HepG2 (cell line): Measurements from ENCODE around the gene PIGW. TPM values are rescaled to one million over a fixed set of nuclear protein-coding genes. Genes with fewer than 3 reads are reported as not detected.

Experiments used
- ASH2L ChIP-seq: fragments of 300-600, 200-600 bp; sonication (generic); IDR thresholded peaks from 2 replicates; pipeline ENCODE4 v1.7.0; 2017; ENCODE audit warnings: low read depth, mild to moderate bottlenecking, moderate library complexity, mixed read lengths, low read length; ENCODE audit not compliant: insufficient read length
- DPF2 ChIP-seq: sonication (generic); formaldehyde crosslinking; IDR thresholded peaks from 2 replicates; pipeline ENCODE4 v1.4.0; 2020; ENCODE audit warnings: mild to moderate bottlenecking, low read depth, missing genetic modification reagents, borderline replicate concordance
- EZH2 ChIP-seq: conservative IDR thresholded peaks from 2 replicates; pipeline ENCODE4 v1.6.1; 2012; ENCODE audit warnings: mild to moderate bottlenecking, low read depth, low read length, moderate library complexity
- FOXO1 ChIP-seq: sonication (generic); formaldehyde crosslinking; IDR thresholded peaks from 2 replicates; pipeline ENCODE4 v1.4.0; 2020; ENCODE audit warnings: missing genetic modification reagents
- MLLT10 ChIP-seq: sonication (generic); formaldehyde crosslinking; IDR thresholded peaks from 2 replicates; pipeline ENCODE4 v1.4.0; 2020; ENCODE audit warnings: missing genetic modification reagents
- PAF1 ChIP-seq: IDR thresholded peaks from 2 replicates; pipeline ENCODE4 v1.6.1; 2016; ENCODE audit warnings: missing genetic modification reagents, missing compliant biosample characterization
- SUZ12 ChIP-seq: fragments of 150-350 bp; IDR thresholded peaks from 2 replicates; pipeline ENCODE4 v1.6.1; 2014; ENCODE audit warnings: low read depth, low read length
- ZBTB20 ChIP-seq: sonication (generic); formaldehyde crosslinking; IDR thresholded peaks from 2 replicates; pipeline ENCODE4 v1.8.1; 2023; ENCODE audit warnings: missing genetic modification reagents, low read depth, mild to moderate bottlenecking, borderline replicate concordance
- ZNF180 ChIP-seq: sonication (generic); formaldehyde crosslinking; IDR thresholded peaks from 2 replicates; pipeline ENCODE4 v1.4.0; 2020; ENCODE audit warnings: low read depth, missing genetic modification reagents, borderline replicate concordance
- ZNF605 ChIP-seq: sonication (generic); formaldehyde crosslinking; IDR thresholded peaks from 2 replicates; pipeline ENCODE4 v1.8.0; 2022; ENCODE audit warnings: mild to moderate bottlenecking, missing genetic modification reagents
- ZNF615 ChIP-seq: sonication (generic); formaldehyde crosslinking; IDR thresholded peaks from 2 replicates; pipeline ENCODE4 v1.5.0; 2020; ENCODE audit warnings: mild to moderate bottlenecking, missing genetic modification reagents, borderline replicate concordance
- ZNF841 ChIP-seq: sonication (generic); formaldehyde crosslinking; IDR thresholded peaks from 2 replicates; pipeline ENCODE4 v1.8.1; 2023; ENCODE audit warnings: missing genetic modification reagents, borderline replicate concordance
- polyA plus RNA-seq, 8 experiments: library from polyadenylated mRNA; depleted of rRNA in 3 of 8; stranded (reverse) in 7 of 8; unstranded in 1 of 8; fragments of >200 nt; fragmentation: Illumina TruSeq in 4 of 8; extraction: Trizol in 4 of 8; gene quantifications; 2 replicates each; pipeline versions ENCODE4 v1.2.1 to v1.2.3, GENCODE V29; 2011 to 2016; ENCODE audit warnings: low read depth in 4 of 8, missing spikeins in 1 of 8, mixed read lengths in 1 of 8; ENCODE audit not compliant: insufficient read depth in 1 of 8
- total RNA-seq, 5 experiments: library from RNA; depleted of rRNA; stranded (reverse); fragments of >200 nt; fragmentation: Illumina TruSeq; extraction: Trizol; gene quantifications; 2 replicates each; pipeline ENCODE4 v1.2.3, GENCODE V29; 2016; ENCODE audit warnings: low read depth in 1 of 5
- TF ChIP-seq, protein P1 (sequence below): sonication (generic); formaldehyde crosslinking; IDR thresholded peaks from 2 replicates; pipeline ENCODE4 v1.8.0; 2022; ENCODE audit warnings: missing genetic modification reagents, mild to moderate bottlenecking, borderline replicate concordance
- TF ChIP-seq, protein P2 (sequence below): sonication (generic); formaldehyde crosslinking; IDR thresholded peaks from one replicate; pipeline ENCODE4 v1.5.1; 2020; ENCODE audit warnings: mild to moderate bottlenecking, missing genetic modification reagents; ENCODE audit errors: not compliant biosample characterization
- TF ChIP-seq, protein P3 (sequence below): sonication (generic); formaldehyde crosslinking; IDR thresholded peaks from 2 replicates; pipeline ENCODE4 v1.4.0; 2020; ENCODE audit warnings: mild to moderate bottlenecking, missing genetic modification reagents
- TF ChIP-seq, protein P4 (sequence below): sonication (generic); formaldehyde crosslinking; IDR thresholded peaks from 2 replicates; pipeline ENCODE4 v1.4.0; 2020; ENCODE audit warnings: low read depth, mild to moderate bottlenecking, missing genetic modification reagents

PIGW gene
- total and polyA plus RNA-seq, 2 of the 13 experiments (the other 11 are each of a cell fraction or from before 2014, with no cell fraction given): 9.0 to 24.0 TPM

DNA sequence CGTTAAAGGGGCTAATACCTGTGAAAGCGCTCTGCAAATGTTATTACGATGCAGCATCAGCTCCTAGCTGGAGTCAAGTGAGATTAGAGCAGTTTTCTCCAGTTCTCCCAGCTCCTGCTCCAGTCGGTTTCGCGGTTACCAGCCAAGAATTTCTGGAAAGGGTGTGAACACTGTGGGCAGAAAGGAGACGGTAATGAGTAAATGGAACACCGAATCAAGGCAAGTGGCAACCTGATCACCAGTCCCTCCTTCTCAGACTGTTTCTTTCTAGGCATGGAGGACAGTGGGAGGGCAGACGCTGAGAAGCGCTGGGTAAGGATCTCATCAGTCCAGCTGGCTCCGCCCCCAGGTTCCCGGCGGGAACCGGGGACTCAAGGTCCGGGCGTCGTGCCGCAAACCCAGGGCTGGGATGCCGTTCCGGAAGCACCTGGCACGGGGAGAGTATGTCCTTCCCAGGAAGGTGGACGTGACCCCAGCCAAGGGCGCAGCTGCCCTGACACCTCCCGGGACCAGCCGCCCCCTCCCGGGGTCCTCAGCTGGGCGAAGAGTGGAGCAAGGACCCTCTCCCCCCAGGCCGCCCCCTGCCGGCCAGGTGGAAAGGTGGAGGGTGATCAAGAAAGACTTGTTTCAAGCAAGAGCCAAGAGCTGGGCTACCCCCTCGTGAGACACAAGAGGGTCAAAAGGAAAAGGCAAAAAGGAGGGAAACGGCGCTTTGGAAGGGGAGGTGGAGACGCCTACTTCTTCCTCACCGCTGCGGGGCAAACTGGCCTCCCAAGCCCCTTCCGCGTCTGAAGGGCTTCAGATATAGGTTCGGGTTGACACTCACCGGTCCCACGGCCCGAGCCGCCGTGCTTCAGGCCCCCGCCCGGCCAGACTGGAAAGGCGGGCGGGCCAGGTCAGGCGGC lies 600 bp upstream of the PIGW start (continued):
- TF ChIP-seq ZNF605 (CRISPR knock-in tag): 0 out of 2 replicates have a peak, but pooled peaks have one; percentile 38
- no peak for TF ChIP-seq MLLT10 (CRISPR knock-in tag)
- no peak for TF ChIP-seq ZNF841 (CRISPR knock-in tag)
- TF ChIP-seq ZNF180 (CRISPR knock-in tag): no peak
- TF ChIP-seq DPF2 (CRISPR knock-in tag): no peak
- TF ChIP-seq, protein P1, sequence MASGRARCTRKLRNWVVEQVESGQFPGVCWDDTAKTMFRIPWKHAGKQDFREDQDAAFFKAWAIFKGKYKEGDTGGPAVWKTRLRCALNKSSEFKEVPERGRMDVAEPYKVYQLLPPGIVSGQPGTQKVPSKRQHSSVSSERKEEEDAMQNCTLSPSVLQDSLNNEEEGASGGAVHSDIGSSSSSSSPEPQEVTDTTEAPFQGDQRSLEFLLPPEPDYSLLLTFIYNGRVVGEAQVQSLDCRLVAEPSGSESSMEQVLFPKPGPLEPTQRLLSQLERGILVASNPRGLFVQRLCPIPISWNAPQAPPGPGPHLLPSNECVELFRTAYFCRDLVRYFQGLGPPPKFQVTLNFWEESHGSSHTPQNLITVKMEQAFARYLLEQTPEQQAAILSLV: no peak
- TF ChIP-seq PAF1: no peak
- no peak for TF ChIP-seq SUZ12
- TF ChIP-seq FOXO1: peak; percentile 53; the same call in 1 of the 2 replicates
- TF ChIP-seq, protein P2, sequence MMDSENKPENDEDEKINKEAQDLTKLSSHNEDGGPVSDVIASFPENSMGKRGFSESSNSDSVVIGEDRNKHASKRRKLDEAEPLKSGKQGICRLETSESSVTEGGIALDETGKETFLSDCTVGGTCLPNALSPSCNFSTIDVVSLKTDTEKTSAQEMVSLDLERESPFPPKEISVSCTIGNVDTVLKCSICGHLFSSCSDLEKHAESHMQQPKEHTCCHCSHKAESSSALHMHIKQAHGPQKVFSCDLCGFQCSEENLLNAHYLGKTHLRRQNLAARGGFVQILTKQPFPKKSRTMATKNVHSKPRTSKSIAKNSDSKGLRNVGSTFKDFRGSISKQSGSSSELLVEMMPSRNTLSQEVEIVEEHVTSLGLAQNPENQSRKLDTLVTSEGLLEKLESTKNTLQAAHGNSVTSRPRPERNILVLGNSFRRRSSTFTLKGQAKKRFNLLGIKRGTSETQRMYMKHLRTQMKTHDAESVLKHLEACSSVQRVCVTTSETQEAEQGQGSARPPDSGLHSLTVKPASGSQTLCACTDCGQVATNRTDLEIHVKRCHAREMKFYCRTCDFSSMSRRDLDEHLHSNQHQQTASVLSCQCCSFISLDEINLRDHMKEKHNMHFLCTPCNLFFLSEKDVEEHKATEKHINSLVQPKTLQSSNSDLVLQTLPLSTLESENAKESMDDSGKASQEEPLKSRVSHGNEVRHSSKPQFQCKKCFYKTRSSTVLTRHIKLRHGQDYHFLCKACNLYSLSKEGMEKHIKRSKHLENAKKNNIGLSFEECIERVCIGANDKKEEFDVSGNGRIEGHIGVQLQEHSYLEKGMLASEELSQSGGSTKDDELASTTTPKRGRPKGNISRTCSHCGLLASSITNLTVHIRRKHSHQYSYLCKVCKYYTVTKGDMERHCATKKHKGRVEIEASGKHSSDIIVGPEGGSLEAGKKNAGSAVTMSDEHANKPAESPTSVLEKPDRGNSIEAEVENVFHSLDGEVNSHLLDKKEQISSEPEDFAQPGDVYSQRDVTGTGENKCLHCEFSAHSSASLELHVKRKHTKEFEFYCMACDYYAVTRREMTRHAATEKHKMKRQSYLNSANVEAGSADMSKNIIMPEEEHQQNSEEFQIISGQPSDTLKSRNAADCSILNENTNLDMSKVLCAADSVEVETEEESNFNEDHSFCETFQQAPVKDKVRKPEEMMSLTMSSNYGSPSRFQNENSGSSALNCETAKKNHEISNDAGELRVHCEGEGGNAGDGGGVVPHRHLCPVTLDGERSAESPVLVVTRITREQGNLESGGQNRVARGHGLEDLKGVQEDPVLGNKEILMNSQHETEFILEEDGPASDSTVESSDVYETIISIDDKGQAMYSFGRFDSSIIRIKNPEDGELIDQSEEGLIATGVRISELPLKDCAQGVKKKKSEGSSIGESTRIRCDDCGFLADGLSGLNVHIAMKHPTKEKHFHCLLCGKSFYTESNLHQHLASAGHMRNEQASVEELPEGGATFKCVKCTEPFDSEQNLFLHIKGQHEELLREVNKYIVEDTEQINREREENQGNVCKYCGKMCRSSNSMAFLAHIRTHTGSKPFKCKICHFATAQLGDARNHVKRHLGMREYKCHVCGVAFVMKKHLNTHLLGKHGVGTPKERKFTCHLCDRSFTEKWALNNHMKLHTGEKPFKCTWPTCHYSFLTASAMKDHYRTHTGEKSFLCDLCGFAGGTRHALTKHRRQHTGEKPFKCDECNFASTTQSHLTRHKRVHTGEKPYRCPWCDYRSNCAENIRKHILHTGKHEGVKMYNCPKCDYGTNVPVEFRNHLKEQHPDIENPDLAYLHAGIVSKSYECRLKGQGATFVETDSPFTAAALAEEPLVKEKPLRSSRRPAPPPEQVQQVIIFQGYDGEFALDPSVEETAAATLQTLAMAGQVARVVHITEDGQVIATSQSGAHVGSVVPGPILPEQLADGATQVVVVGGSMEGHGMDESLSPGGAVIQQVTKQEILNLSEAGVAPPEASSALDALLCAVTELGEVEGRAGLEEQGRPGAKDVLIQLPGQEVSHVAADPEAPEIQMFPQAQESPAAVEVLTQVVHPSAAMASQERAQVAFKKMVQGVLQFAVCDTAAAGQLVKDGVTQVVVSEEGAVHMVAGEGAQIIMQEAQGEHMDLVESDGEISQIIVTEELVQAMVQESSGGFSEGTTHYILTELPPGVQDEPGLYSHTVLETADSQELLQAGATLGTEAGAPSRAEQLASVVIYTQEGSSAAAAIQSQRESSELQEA (CRISPR knock-in tag): no peak
- TF ChIP-seq EZH2: no peak
- TF ChIP-seq, protein P3, sequence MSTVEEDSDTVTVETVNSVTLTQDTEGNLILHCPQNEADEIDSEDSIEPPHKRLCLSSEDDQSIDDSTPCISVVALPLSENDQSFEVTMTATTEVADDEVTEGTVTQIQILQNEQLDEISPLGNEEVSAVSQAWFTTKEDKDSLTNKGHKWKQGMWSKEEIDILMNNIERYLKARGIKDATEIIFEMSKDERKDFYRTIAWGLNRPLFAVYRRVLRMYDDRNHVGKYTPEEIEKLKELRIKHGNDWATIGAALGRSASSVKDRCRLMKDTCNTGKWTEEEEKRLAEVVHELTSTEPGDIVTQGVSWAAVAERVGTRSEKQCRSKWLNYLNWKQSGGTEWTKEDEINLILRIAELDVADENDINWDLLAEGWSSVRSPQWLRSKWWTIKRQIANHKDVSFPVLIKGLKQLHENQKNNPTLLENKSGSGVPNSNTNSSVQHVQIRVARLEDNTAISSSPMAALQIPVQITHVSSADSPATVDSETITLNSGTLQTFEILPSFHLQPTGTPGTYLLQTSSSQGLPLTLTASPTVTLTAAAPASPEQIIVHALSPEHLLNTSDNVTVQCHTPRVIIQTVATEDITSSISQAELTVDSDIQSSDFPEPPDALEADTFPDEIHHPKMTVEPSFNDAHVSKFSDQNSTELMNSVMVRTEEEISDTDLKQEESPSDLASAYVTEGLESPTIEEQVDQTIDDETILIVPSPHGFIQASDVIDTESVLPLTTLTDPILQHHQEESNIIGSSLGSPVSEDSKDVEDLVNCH (CRISPR knock-in tag): no peak
- TF ChIP-seq, protein P4, sequence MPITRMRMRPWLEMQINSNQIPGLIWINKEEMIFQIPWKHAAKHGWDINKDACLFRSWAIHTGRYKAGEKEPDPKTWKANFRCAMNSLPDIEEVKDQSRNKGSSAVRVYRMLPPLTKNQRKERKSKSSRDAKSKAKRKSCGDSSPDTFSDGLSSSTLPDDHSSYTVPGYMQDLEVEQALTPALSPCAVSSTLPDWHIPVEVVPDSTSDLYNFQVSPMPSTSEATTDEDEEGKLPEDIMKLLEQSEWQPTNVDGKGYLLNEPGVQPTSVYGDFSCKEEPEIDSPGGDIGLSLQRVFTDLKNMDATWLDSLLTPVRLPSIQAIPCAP (CRISPR knock-in tag): no peak
- no peak for TF ChIP-seq ZNF615
- no peak for TF ChIP-seq ASH2L
- no peak for TF ChIP-seq ZBTB20 (CRISPR knock-in tag)
